Erythroblast (primary cell): ENCODE data around the gene SNAP47.

Source experiments
- GATA1 ChIP-seq: IDR thresholded peaks from 2 replicates; pipeline ENCODE4 v1.6.1; 2011; ENCODE audit warnings: low read depth, mild to moderate bottlenecking, control low read depth, low read length, moderate library complexity
- POLR2A ChIP-seq: IDR thresholded peaks from 2 replicates; pipeline ENCODE4 v1.6.1; 2011; ENCODE audit warnings: mild to moderate bottlenecking, low read length

DNA sequence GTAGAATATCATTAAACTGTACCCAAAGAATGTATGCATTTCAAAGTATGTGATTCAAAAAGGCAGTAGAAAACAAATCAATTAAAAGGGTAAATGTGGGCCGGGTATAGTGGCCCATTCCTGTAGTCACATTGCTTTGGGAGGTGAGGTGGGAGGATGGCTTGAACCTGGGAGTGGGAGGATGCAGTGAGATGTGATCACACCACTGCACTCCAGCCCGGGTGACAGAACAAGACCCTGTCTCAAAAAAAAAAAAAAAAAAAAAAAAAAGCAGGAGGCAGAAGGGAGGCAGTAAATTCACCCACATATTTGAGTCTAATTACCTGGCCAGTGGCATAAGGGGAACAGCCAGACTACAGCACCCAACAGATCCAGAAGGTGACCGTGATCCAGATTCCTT lies 62.4 kb downstream of the SNAP47 start:
- no peak for TF ChIP-seq POLR2A
- no peak for TF ChIP-seq GATA1
